Heart left ventricle (tissue), 16 donors: ENCODE measurements around the gene UBE2F. TPM values are rescaled to one million over a fixed set of nuclear protein-coding genes. Genes with fewer than 3 reads are reported as not detected.

ENCODE experiments used
- ATAC-seq, 4 donors: fragments of 200-7000 bp; cut with Tn5 transposase; one replicate each; pipeline ENCODE4 v1.9.1; 2020 to 2022; ENCODE audit warnings: moderate library complexity in 4 of 4, mild to moderate bottlenecking in 3 of 4, moderate number of reproducible peaks in 1 of 4
- DNase-seq, 5 donors: peaks; one replicate each; pipeline ENCODE4 v3.0.0-alpha.2; 2020
- H3K27ac ChIP-seq, 12 donors: fragments of 200-600 bp; sonication (generic) in 4 of 12; one replicate each; pipeline versions ENCODE4 v1.5.0 to v1.8.0; 2016 to 2022; ENCODE audit warnings: mild to moderate bottlenecking in 2 of 12
- H3K27me3 ChIP-seq, 9 donors: fragments of 200-600 bp; sonication (generic) in 2 of 9; one replicate each; pipeline versions ENCODE4 v1.5.1 to v1.8.0; 2016 to 2022; ENCODE audit warnings: mild to moderate bottlenecking in 3 of 9
- H3K36me3 ChIP-seq, 9 donors: fragments of 200-600 bp; sonication (generic) in 2 of 9; one replicate each; pipeline versions ENCODE4 v1.5.0 to v1.8.0; 2018 to 2022; ENCODE audit warnings: mild to moderate bottlenecking in 2 of 9
- H3K4me1 ChIP-seq, 12 donors: fragments of 200-600 bp; sonication (generic) in 4 of 12; one replicate each; pipeline versions ENCODE4 v1.5.0 to v1.8.0; 2016 to 2022; ENCODE audit warnings: mild to moderate bottlenecking in 3 of 12
- H3K4me3 ChIP-seq, 12 donors: fragments of 200-600 bp; sonication (generic) in 4 of 12; one replicate each; pipeline versions ENCODE4 v1.5.0 to v1.8.0; 2017 to 2022; ENCODE audit warnings: mild to moderate bottlenecking in 9 of 12, moderate library complexity in 4 of 12
- H3K9me3 ChIP-seq, 12 donors: fragments of 200-600 bp; sonication (generic) in 4 of 12; one replicate each; pipeline versions ENCODE4 v1.5.0 to v1.8.0; 2016 to 2022; ENCODE audit warnings: mild to moderate bottlenecking in 1 of 12
- POLR2A ChIP-seq, 2 donors: fragments of 450-650 bp; IDR thresholded peaks; one replicate each; pipeline ENCODE4 v1.6.1; 2017; ENCODE audit warnings: antibody characterized with exemption in 2 of 2, mild to moderate bottlenecking in 2 of 2, moderate library complexity in 2 of 2
- WGBS, 4 donors: extraction: QIAGEN DNeasy Blood & Tissue Kit in 2 of 4; methylation state at CpG; one replicate each; pipeline versions ENCODE4 v1.1.5 to v1.1.7; 2013 to 2018; 5-methylcytosine and 5-hydroxymethylcytosine counted together
- intact Hi-C, 10 donors: fragments of 100-400 bp; cut with DNase I; formaldehyde crosslinking; loops; one replicate each; pipeline versions ENCODE4 v1.11.1 to v1.14.2; 2022
- polyA plus RNA-seq, 2 donors: library from polyadenylated mRNA; stranded (reverse); fragments of 200-250 nt; gene quantifications; one replicate each; pipeline ENCODE4 v1.2.3, GENCODE V29; 2013
- total RNA-seq, 9 donors: library from RNA; depleted of rRNA in 2 of 9; stranded (reverse); fragments of >200 nt in 2 of 9; fragmentation: NEBNext Ultra II Directional in 3 of 9; extraction: Animal tissue kit (Norgen Biotek cat#: 25700) in 3 of 9; gene quantifications; one replicate each; pipeline versions ENCODE4 v1.1.0 to v1.2.4, GENCODE V29; 2016 to 2023
- TF ChIP-seq, protein P1 (sequence below), 12 donors: fragments of 200-600 bp; sonication (generic) in 4 of 12; IDR thresholded peaks; one replicate each; pipeline versions ENCODE4 v1.5.0 to v1.8.0; 2018 to 2022; ENCODE audit warnings: antibody characterized with exemption in 12 of 12, mild to moderate bottlenecking in 5 of 12
- donor health status: ischemic (EF 13 %, LVEDD 7.1; RV severe dilation, severe dysfunction).
- donor health status: healthy with polysubstance abuse.
- donor health status: DM: no; HTN: yes; CAD: no.
- donor health status: DM: no; HTN: no; CAD: no.
- donor health status: ischemic (EF 25% LVEDD 6.9; RV normal size, moderate dysfunction).
- donor health status: ischemic (EF 25% LVEDD 5.7; RV mildly dilated, moderate dysfunction).
- donor health status: healthy.
- donor health status: DM: yes; HTN: yes; CAD: no.
- donor health status: ischemic (EF 35%, LVEDD 5.7; RV mildly dilated, moderate dysfunction).
- donor health status: nonischemic (EF 11% LVEDD 7.7; RV severe dilation, severe dysfunction).
- donor health status: DM: yes; HTN: yes; CAD: no.
- donor health status: PGD.
- donor health status: ischemic (EF 29% LVEDD 5.4; RV normal size, mild dysfunction).
- donor health status: nonischemic (EF 23%, LVEDD 6.1; RV moderate dilation, normal function).

The UBE2F gene
- total and polyA plus RNA-seq, 11 donors = 54.2 to 83.4 (median 60.6) TPM

DNA sequence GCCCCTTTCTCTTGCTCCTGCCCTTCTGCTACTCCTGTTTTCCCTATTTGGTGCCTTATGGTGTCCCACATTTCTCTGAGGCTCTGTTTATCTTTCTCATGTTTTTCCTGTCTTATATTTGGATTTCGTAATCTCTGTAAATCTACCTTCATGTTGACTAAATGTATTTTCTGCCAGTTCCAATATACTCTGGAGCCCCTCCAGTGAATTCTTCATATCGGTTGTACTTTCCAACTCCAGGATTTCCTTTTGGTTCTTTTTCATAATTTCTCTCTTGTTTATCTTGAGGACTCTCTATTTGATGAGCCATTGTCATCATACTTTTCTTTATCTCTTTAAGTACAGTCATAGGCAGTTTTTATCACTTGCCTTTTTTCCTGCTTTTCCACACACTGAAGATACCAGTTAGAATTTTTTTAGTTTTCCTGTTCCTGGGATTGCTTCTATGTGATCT, 113.1 kb downstream of the UBE2F start:
- no peaks in the 10 kb centered on the region for H3K27me3 ChIP-seq
- H3K4me3 ChIP-seq = no peak overlapping the region
- DNase-seq = no peak
- peaks cover 0 to 17% (median 0%) of the 10 kb centered on the region in 12 donors for H3K9me3 ChIP-seq
- TF ChIP-seq, protein P1, sequence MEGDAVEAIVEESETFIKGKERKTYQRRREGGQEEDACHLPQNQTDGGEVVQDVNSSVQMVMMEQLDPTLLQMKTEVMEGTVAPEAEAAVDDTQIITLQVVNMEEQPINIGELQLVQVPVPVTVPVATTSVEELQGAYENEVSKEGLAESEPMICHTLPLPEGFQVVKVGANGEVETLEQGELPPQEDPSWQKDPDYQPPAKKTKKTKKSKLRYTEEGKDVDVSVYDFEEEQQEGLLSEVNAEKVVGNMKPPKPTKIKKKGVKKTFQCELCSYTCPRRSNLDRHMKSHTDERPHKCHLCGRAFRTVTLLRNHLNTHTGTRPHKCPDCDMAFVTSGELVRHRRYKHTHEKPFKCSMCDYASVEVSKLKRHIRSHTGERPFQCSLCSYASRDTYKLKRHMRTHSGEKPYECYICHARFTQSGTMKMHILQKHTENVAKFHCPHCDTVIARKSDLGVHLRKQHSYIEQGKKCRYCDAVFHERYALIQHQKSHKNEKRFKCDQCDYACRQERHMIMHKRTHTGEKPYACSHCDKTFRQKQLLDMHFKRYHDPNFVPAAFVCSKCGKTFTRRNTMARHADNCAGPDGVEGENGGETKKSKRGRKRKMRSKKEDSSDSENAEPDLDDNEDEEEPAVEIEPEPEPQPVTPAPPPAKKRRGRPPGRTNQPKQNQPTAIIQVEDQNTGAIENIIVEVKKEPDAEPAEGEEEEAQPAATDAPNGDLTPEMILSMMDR (IDR thresholded peaks at IDR 0.05) = no peak
- no peak for TF ChIP-seq POLR2A (IDR thresholded peaks at IDR 0.05)
- 86 to 95% (median 94%) methylated on average over 2 of the region's 2 CpGs for WGBS, 4 donors
- H3K27ac ChIP-seq = no peak overlapping the region
- no peaks in the 10 kb centered on the region for H3K4me1 ChIP-seq
- no peak for ATAC-seq
- intact Hi-C loops = no loop called here
- peaks cover 0 to 55% (median 25%) of the 10 kb centered on the region in 9 donors for H3K36me3 ChIP-seq

DNA sequence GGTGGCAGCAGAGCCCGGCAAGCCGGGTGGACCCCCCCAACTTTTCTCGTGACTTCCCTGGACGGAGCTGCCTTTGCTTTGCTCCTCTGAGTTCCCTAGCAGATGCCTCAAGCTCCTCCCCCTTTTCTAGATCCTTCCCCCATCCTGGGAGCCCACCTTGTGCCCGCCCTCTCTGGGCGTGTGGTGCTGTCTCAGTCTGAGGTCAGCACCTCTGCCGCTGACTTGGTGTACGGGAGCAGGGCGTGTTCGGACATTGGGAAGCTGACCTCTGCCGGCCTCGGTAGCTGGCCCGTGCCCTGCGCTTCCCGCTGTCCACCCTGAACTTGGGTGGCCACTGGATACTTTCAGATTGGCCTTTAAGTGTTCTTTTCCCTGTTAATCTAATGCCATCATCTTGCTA, 113.7 kb downstream of the UBE2F start:
- DNase-seq (no peak), ATAC-seq (no peak)
- no peaks in the 10 kb centered on the region for H3K4me1 ChIP-seq
- peaks cover 0 to 17% (median 0%) of the 10 kb centered on the region in 12 donors for H3K9me3 ChIP-seq
- no peak overlapping the region for H3K4me3 ChIP-seq
- intact Hi-C loops = no loop called here
- WGBS, 4 donors = 95 to 98% (median 97%) methylated on average over 15 of the region's 15 CpGs
- peaks cover 0 to 61% (median 28%) of the 10 kb centered on the region in 9 donors for H3K36me3 ChIP-seq
- no peaks in the 10 kb centered on the region for H3K27me3 ChIP-seq
- TF ChIP-seq, protein P1 (IDR thresholded peaks at IDR 0.05) = no peak
- TF ChIP-seq POLR2A (IDR thresholded peaks at IDR 0.05) = no peak
- H3K27ac ChIP-seq = no peak overlapping the region

DNA sequence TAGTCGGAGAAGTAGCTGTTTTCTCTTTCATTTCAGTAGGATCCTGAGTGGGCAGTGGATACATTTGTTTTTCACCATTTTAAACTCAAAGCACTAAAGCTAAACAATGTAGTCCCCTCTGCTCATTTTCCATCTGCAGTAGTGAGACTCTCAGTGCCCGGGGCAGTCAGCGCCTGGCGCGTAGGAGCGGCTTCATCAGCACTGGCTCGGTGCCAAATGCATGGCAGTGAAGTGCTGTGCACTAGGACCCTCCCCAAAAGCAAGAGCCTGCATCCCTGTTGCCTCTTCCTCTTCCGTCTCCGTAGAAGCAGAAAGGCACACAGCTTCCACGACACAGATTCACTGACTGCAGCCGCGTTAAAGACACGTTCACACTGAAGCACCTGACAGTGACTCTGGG, 114.3 kb downstream of the UBE2F start:
- H3K4me1 ChIP-seq = no peaks in the 10 kb centered on the region
- H3K4me3 ChIP-seq = no peak overlapping the region
- TF ChIP-seq POLR2A (IDR thresholded peaks at IDR 0.05) = no peak
- TF ChIP-seq, protein P1 (IDR thresholded peaks at IDR 0.05) = no peak
- H3K27me3 ChIP-seq = no peaks in the 10 kb centered on the region
- intact Hi-C loops = no loop called here
- H3K9me3 ChIP-seq = peaks cover 0 to 17% (median 0%) of the 10 kb centered on the region in 12 donors
- WGBS, 4 donors = 83 to 90% (median 86%) methylated on average over 13 of the region's 13 CpGs
- peaks cover 0 to 61% (median 28%) of the 10 kb centered on the region in 9 donors for H3K36me3 ChIP-seq
- H3K27ac ChIP-seq = no peak overlapping the region
- ATAC-seq (no peak), DNase-seq (no peak)

DNA sequence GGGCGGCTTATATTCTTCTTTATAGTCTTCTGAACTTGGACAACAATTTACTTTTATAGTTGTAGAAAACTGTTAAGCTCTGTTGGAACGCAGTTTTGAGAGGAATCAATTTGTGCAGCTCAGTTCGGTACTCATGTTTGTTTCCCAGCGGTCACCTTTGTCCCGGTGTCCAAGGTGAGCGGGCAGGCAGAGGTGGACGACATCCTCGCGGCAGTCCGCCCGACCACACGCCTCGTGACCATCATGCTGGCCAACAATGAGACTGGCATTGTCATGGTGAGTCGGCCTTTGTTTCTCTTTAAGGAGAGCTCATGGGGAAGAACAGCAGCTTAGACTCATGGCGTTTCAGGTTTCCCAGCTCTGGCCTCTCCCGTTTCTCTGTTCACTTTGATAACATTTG, 114.7 kb downstream of the UBE2F start:
- Histone ChIP-seq H3K27ac (no peak overlapping the region), H3K36me3 (peaks cover 0 to 61% (median 28%) of the 10 kb centered on the region in 9 donors), H3K9me3 (peaks cover 0 to 17% (median 0%) of the 10 kb centered on the region in 12 donors), H3K27me3 (no peaks in the 10 kb centered on the region), H3K4me3 (no peak overlapping the region), H3K4me1 (no peaks in the 10 kb centered on the region)
- WGBS, 4 donors = 93 to 96% (median 94%) methylated on average over 16 of the region's 16 CpGs
- intact Hi-C loops = no loop called here
- no peak for TF ChIP-seq POLR2A (IDR thresholded peaks at IDR 0.05)
- TF ChIP-seq, protein P1 (IDR thresholded peaks at IDR 0.05) = no peak
- ATAC-seq (no peak), DNase-seq (no peak)
